T-helper 2 cell treated with Interferon-gamma antibody and Interleukin-4, amounts not matched to agents 5 μg/mL and 100 μg/mL, for 36 hours (primary cell): ENCODE measurements around the gene FAM120C.

Source experiments
- DNase-seq: peaks from one replicate; pipeline ENCODE4 v3.0.0; 2021; ENCODE audit warnings: low spot score
- H3K27ac Mint-ChIP-seq: one replicate; pipeline ENCODE4 v1.8.0; 2021; ENCODE audit warnings: mild to moderate bottlenecking, mixed read lengths
- H3K27me3 Mint-ChIP-seq: one replicate; pipeline ENCODE4 v1.8.0; 2021; ENCODE audit warnings: low read depth, mixed read lengths
- H3K36me3 Mint-ChIP-seq: one replicate; pipeline ENCODE4 v1.8.0; 2021; ENCODE audit warnings: low read depth, mixed read lengths
- H3K4me1 Mint-ChIP-seq: one replicate; pipeline ENCODE4 v1.8.0; 2021; ENCODE audit warnings: low read depth, mixed read lengths
- H3K4me3 Mint-ChIP-seq: one replicate; pipeline ENCODE4 v1.8.0; 2022; ENCODE audit warnings: mild to moderate bottlenecking, moderate library complexity, mixed read lengths
- H3K9me3 Mint-ChIP-seq: one replicate; pipeline ENCODE4 v1.8.0; 2021; ENCODE audit warnings: mixed read lengths

FAM120C gene, protein sequence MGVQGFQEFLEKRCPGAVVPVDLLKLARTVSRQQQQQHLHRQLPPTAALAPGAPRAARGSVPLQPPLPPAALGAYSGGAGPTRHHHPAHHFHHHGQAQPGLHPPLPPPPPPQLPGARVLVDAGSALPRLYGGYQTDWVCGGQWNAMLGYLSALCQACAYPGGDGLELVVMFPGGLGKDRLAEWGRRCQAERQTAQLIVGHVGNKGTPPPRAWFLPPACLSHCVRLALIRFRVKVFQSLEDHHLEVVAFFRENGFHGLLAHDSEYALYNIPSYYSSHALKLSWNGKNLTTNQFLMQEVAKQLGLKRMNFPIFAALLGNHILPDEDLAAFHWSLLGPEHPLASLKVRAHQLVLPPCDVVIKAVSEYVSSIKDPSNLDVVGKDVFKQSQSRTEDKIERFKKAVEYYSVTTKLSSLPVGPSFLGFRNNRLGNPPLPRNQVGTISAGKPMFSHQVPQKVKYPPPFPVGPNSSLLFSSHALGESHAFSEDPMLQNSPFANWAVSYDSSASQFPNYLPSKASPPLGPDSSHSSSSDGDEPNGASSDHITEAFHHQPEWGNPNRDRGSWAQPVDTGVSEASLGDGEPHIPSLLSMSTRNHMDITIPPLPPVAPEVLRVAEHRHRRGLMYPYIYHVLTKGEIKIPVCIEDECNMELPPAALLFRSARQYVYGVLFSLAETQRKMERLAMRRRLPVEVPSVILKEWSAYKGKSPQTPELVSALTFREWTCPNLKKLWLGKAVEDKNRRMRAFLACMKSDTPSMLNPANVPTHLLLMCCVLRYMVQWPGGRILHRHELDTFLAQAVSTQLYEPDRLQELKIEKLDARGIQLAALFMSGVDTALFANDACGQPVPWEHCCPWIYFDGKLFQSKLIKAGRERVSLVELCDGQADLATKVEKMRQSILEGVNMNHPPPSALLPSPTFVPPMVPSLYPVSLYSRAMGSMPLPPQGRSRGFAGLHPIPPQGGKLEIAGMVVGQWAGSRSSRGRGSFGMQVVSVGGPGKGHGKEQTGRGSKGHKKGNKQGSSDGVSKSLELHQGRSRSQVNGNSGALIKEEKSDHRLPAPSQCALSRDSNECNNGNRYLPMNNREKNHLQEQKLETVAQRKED

DNA sequence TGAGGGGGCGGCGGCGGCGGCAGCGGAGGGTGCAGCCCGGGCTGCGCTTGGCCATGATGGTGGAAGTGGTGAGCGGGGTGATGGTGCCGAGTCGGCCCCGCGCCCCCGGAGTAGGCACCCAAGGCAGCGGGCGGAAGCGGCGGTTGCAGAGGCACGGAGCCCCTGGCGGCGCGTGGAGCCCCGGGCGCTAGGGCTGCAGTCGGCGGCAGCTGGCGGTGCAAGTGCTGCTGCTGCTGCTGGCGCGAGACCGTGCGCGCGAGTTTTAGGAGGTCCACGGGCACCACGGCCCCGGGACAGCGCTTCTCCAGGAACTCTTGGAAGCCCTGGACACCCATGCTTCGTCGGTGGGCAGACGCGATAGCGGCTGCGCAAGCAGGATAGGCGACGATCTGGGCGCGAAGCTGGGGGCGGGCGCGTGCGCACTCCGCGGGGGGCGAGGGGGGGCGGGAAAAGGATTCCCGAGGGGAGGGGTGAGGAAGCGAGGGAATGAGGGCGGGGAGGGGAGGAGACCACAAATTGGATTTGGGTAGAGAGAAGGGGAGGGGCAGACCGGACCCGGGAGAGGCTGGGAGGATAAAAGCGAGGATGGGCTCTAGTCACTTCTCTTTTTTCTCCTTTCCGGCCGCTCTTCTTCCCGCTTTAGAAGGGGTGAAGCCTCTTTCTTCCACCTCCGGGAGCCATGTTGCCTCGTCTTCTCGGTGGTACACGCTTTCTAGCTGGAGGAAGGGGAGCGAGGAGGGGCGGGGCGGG lies at the start of gene FAM120C:
TSS of gene FAM120C (minus strand) at position 391 of the 750 bp plus-strand sequence. CDS start at position 335, 56 bp downstream.
- peak within 1 kb of the TSS; percentile 88 for H3K27ac Mint-ChIP-seq
- peaks cover 33% of the 10 kb centered on the region for H3K36me3 Mint-ChIP-seq
- no peaks in the 10 kb centered on the region for H3K9me3 Mint-ChIP-seq
- no peaks in the 10 kb centered on the region for H3K27me3 Mint-ChIP-seq
- peak within 1 kb of the TSS; percentile 92 for H3K4me3 Mint-ChIP-seq
- DNase-seq: peak; percentile 37
- peaks cover 28% of the 10 kb centered on the region for H3K4me1 Mint-ChIP-seq

DNA sequence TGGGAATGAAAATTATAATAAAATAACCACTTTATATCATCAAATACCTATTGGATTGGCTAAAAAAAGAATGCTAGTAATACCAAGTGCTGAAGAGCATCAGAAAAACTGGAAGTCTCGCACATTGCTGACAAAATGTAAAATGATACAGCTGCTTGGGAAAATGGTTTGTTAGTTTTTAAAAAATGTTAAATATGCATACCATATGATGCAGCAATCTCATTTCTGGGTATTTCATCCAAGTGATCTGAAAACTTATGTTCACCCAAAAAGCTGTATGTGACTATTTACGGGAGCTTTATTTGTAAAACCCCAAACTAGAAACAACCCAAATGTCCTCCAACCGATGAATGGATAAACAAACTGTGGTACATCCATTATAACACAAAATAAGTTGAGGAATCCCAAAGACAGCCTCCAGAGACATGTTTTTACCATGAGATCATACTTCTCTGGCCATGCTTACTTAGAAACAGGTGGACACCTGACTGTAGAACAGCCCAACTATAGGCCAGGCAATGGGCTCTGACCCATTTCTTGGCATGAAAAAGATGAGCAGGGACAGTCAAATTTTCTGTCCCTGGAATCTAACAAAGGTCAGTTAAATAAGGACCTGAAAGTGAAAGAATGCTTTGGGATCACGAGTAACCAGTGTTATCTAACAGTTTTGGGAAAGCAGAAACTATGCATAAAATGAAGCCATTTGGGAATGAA lies 47.5 kb upstream of the FAM120C start:
- no peak for DNase-seq
- Mint-ChIP-seq H3K4me1 (no peaks in the 10 kb centered on the region), H3K36me3 (no peaks in the 10 kb centered on the region), H3K27me3 (peaks cover 2% of the 10 kb centered on the region), H3K27ac (no peak overlapping the region), H3K4me3 (no peak overlapping the region), H3K9me3 (no peaks in the 10 kb centered on the region)

DNA sequence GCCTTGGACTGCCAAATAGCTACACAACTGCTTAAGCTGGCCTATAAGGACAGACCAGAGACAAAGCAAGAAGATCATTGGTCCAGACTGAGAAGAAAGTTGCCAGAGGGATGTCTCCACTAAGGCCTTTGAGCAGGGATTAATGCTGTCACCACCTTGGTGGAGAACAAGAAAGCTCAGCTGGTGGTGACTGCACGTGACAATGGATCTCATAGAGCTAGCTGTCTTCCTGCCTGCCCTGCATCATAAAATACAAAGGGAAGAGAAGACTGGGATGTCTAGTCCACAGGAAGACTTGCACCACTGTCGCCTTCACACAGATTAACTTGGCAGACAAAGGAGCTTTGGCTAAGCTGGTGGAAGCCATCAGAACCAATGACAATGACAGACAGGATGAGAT lies 40.5 kb upstream of the FAM120C start:
- no peaks in the 10 kb centered on the region for H3K27me3 Mint-ChIP-seq
- H3K27ac Mint-ChIP-seq: no peak overlapping the region
- no peak overlapping the region for H3K4me3 Mint-ChIP-seq
- no peak for DNase-seq
- no peaks in the 10 kb centered on the region for H3K9me3 Mint-ChIP-seq
- no peaks in the 10 kb centered on the region for H3K36me3 Mint-ChIP-seq
- no peaks in the 10 kb centered on the region for H3K4me1 Mint-ChIP-seq

DNA sequence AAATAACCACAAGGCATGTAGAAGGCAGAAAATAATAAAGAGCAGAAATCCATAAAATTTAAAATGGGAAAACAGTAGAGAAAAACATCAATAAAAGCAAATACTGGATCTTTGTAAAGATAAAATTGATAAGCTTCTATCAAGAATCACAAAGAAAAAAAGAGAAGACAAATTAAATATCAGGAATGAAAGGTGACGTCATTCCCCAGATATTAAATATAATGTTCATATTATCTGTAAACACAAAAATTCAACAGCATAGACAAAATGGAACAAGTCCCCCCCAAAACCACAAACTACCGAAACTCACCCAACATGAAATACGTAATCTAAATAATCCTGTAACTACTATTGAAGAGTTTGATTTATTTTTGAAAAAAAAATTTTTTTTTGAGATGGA lies 30.5 kb upstream of the FAM120C start:
- H3K4me1 Mint-ChIP-seq: no peaks in the 10 kb centered on the region
- H3K27me3 Mint-ChIP-seq: no peaks in the 10 kb centered on the region
- H3K9me3 Mint-ChIP-seq: no peaks in the 10 kb centered on the region
- no peaks in the 10 kb centered on the region for H3K36me3 Mint-ChIP-seq
- no peak overlapping the region for H3K4me3 Mint-ChIP-seq
- no peak for DNase-seq
- H3K27ac Mint-ChIP-seq: no peak overlapping the region

DNA sequence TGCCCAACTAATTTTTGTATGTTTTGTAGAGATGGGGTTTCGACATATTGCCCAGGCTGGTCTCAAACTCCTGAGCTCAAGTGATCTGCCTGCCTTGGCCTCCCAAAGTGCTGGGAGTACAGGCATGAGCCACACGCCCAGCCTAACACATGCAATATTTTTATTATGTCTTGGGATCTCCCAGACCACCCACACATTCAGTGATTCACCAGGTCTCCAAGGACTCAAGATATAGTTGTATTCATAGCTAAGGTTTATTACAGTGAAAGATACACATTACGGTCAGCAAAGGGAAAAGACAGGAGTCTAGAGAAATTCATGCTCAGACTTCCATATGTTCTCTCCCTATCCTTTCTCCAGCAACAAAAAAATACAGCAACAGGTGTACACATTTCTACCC lies 25.5 kb upstream of the FAM120C start:
- Mint-ChIP-seq H3K4me3 (no peak overlapping the region), H3K36me3 (no peaks in the 10 kb centered on the region), H3K9me3 (no peaks in the 10 kb centered on the region), H3K4me1 (no peaks in the 10 kb centered on the region), H3K27ac (no peak overlapping the region), H3K27me3 (peaks cover 2% of the 10 kb centered on the region)
- no peak for DNase-seq

DNA sequence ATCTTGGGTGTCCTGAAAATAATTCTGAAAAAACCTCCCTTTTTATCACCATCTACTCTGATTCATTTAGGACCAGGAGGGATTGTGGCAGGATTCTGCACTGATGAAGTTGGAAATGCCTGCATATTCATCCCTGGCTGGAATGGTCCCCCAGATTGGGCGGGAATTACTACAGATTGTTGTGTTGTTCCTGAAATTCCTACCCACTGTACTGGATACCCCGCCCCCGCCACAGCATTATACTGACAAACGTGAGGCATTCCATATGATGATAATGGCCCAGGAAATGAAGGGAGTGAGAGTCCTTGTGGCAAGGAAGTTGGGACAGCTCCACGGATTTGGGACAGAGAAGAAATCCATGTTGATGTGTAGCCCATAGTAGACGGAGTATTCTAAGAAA lies 15.2 kb upstream of the FAM120C start:
- Mint-ChIP-seq H3K36me3 (no peaks in the 10 kb centered on the region), H3K4me3 (no peak overlapping the region), H3K27me3 (peaks cover 3% of the 10 kb centered on the region), H3K9me3 (no peaks in the 10 kb centered on the region), H3K27ac (no peak overlapping the region), H3K4me1 (no peaks in the 10 kb centered on the region)
- DNase-seq: no peak

DNA sequence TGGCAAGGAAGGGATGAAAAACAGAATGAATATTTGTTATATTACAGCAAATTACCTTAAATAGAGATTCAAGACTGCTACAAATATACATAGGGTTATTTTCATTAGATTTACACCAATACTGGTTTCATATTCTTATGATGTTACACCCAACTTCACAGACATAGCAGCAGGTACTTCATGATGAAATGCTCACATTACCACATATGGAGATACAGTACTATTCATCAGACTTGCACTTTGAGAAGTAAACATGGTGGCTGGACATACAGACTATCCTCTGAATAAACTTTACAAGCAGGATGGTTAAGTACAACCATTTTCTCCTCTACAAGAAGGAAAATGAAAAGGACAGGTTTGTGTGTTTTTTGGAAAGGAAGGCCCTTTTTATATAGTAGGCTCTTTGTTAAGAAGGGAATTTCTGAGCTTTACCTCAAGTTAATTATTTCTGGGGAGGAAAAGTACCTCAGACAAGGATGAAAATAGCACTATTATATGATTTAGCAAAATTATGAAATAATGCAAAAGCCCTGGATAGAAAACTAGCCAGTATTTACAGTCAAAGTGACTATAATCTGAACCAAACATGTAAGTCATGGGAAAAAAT lies 12.0 kb upstream of the FAM120C start:
- peaks cover 3% of the 10 kb centered on the region for H3K27me3 Mint-ChIP-seq
- no peaks in the 10 kb centered on the region for H3K36me3 Mint-ChIP-seq

DNA sequence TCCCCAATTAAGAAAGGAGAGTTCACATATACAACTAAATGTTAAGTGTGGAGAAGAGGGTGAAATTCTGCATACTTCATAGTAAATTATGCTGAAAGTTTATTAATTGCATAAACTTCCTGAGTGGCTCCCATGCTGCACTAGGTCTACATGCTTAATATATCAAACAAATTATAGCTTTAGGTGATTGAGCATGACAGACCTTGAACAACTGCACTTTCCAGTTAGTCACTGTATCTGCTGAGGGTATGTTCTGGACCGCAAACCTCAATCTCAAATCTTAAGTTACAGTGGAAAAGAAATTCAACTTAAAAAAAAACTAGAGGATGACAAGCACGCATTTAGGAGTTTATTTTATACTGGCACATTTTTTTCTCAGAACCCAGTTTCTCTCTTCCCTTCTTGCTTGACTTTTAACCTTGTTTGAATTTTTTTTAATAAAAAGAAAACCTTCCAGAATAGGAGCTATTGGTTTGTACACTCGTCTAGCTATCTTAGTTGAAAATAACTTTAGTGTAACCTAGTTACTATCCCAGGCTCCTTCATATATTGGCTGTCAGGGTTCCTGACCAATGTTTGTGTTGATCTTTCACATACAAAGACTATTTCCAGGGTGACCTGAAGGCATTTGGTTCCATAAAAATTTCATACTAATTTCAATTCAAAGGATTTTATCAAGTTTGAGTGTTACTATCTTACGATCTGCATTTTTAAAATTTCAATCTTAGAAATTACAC lies 10.2 kb upstream of the FAM120C start:
- no peaks in the 10 kb centered on the region for H3K4me1 Mint-ChIP-seq
- no peak overlapping the region for H3K4me3 Mint-ChIP-seq
- H3K9me3 Mint-ChIP-seq: no peaks in the 10 kb centered on the region
- DNase-seq: no peak
- no peak overlapping the region for H3K27ac Mint-ChIP-seq
- peaks cover under 1% of the 10 kb centered on the region for H3K27me3 Mint-ChIP-seq
- no peaks in the 10 kb centered on the region for H3K36me3 Mint-ChIP-seq

More for the DNA sequence above, 12.0 kb upstream of the FAM120C start:
- H3K4me3 Mint-ChIP-seq: no peak overlapping the region
- DNase-seq: no peak
- H3K27ac Mint-ChIP-seq: no peak overlapping the region
- no peaks in the 10 kb centered on the region for H3K9me3 Mint-ChIP-seq
- no peaks in the 10 kb centered on the region for H3K4me1 Mint-ChIP-seq

DNA sequence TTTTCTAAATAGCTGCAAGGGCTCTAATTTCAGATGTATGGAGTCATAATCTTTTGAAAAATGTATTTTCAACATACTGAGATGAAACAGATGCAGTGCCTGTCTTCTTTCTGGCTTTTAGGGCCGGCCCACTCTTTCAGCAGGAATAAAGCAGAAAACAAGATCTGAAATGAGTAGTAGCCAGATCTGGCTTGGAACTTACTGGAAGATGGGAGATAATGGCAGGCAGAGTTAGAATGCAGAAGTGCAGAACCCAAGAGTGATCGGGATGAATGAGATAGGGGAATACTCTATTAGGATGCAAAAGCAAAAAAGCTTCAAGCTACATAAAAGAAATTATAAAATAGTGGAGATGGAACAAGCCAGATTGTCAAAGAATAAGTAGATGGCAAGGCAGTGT lies 1.4 kb upstream of the FAM120C start:
- no peaks in the 10 kb centered on the region for H3K9me3 Mint-ChIP-seq
- H3K36me3 Mint-ChIP-seq: peaks cover 29% of the 10 kb centered on the region
- no peak overlapping the region for H3K4me3 Mint-ChIP-seq
- no peaks in the 10 kb centered on the region for H3K27me3 Mint-ChIP-seq
- H3K4me1 Mint-ChIP-seq: peaks cover 23% of the 10 kb centered on the region
- DNase-seq: no peak
- no peak overlapping the region for H3K27ac Mint-ChIP-seq

DNA sequence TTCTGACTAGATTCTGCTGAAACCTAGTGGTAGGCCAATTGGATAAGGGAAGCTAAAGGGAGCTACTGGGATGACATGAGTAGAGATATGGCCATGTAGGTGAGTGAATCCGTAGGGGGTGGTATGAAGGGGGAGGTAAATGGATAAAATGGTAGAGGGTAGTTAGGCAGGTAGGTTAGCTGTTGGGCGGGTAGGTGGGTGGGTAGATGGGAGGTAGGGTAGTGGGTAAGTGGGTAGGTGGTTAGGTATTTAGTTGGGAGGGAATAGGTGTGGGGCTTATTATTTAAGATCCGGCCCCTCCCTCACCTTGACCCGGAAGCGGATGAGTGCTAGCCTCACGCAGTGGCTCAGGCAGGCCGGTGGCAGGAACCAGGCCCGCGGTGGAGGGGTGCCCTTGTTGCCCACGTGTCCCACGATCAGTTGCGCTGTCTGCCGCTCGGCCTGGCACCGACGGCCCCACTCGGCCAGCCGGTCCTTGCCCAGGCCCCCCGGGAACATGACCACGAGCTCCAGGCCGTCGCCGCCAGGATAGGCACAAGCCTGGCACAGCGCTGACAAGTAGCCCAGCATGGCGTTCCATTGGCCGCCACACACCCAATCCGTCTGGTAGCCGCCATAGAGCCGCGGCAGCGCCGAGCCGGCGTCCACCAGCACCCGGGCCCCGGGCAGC lies 725 bp downstream of the FAM120C start:
- Mint-ChIP-seq H3K4me3 (peak overlapping the region; percentile 92), H3K4me1 (peaks cover 35% of the 10 kb centered on the region), H3K27me3 (no peaks in the 10 kb centered on the region), H3K27ac (peak overlapping the region; percentile 88), H3K9me3 (no peaks in the 10 kb centered on the region), H3K36me3 (peaks cover 39% of the 10 kb centered on the region)
- DNase-seq: peak; percentile 52

DNA sequence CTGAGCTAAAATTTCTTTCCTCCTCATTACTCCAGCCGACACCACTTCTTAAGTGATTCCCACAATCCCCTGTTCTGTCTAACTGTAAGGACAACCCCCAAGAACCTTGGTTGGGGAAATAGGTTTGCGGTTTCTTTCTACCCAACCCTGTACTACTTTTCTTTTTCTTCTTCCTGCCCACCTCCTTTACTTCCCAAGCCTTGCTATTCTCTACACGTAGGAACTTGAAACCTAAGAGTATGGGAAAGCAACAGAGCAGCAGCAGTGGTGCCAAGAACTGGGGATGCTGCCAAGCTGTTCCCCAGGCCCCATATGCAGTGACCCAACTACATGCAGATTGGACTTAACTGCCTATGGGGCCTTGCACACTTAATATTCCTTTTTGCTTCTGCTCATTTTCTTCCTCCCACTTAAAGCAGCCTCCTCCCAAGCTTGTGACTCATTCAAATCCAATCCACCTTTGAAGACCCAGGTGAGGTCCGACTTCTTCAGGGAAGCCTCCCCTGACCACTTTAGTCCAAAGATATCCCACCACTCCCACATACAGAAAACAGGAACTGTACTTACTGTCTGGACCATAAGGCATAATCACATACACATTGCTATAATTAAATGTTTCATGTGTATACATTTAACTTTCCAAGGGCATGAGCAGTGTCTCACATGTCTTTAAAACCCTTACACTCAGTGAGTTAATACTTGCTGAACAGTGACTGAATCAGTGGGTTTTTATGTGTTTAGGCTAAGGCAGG lies 1.7 kb downstream of the FAM120C start:
- H3K27me3 Mint-ChIP-seq: no peaks in the 10 kb centered on the region
- H3K9me3 Mint-ChIP-seq: no peaks in the 10 kb centered on the region
- H3K27ac Mint-ChIP-seq: peak overlapping the region; percentile 88
- no peak for DNase-seq
- peak overlapping the region; percentile 92 for H3K4me3 Mint-ChIP-seq
- H3K36me3 Mint-ChIP-seq: peaks cover 47% of the 10 kb centered on the region
- H3K4me1 Mint-ChIP-seq: peaks cover 40% of the 10 kb centered on the region
